NT2/D1 (cell line): Measurements from ENCODE around the gene RCAN2.

Source experiments
- SUZ12 ChIP-seq: IDR thresholded peaks from 2 replicates; pipeline ENCODE4 v1.6.1; 2011; ENCODE audit not compliant: insufficient read length, insufficient read depth; ENCODE audit errors: extremely low read depth
- YY1 ChIP-seq: IDR thresholded peaks from 2 replicates; pipeline ENCODE4 v1.6.1; 2011; ENCODE audit not compliant: insufficient read length, insufficient read depth
- ZNF274 ChIP-seq: IDR thresholded peaks from 2 replicates; pipeline ENCODE4 v1.6.1; 2011; ENCODE audit warnings: mild to moderate bottlenecking, low read depth, low read length

DNA sequence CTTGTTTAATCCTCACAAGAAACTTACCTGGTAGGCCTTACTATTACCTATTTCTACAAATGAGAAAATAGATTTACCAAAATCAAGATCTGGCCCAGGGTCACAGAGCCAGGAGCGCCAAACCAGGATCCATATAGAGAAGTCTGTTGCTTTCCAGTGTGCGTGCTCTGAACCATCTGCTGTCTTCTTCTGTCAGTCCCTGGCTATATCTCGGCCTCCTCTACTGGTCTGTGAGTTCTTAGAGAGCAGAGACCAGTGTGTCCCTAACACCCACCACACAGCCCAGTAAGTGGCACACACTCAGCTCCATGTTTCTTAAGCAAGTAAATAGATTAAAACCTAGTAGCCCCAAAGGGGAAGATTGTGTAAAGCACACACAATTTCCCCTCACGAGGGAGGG is 301.5 kb downstream of the RCAN2 start:
- TF ChIP-seq YY1, result no peak
- no peak for TF ChIP-seq ZNF274
- no peak for TF ChIP-seq SUZ12
